Frontal cortex (tissue), 4 donors: Measurements from ENCODE around the gene CACNA2D3. TPM values are rescaled to one million over a fixed set of nuclear protein-coding genes. Genes with fewer than 3 reads are reported as not detected.
"Not testable (repeated sequence)": the region's sequence is repeated elsewhere in the genome, so short reads cannot be mapped to it uniquely, and the experiment has no call there.

ENCODE experiments used
- DNase-seq, 2 donors: peaks; one replicate each; pipeline ENCODE4 v3.0.0; 2012; ENCODE audit warnings: low spot score in 2 of 2
- FAIRE-seq: peaks from 2 replicates; lab custom pipeline; 2012; peaks lifted over from hg19 to GRCh38; lab: Jason Lieb, UNC
- total RNA-seq: library from RNA; depleted of rRNA; stranded (reverse); fragments of >200 nt; gene quantifications from one replicate; pipeline ENCODE4 v1.2.3, GENCODE V29; 2014
- donor health status: control.
- donor health status: control.
- donor health status: control.

The CACNA2D3 gene
- total RNA-seq, 1 donor from 2014 or later, result 30.6 TPM

- DNase-seq, result no peak
- no peak for FAIRE-seq
These were observed 458.1 kb downstream of the CACNA2D3 start for GRCh38 chr3:54580453-54580852.

- DNase-seq (no peak), FAIRE-seq (no peak)
These were observed 460.1 kb downstream of the CACNA2D3 start for GRCh38 chr3:54582424-54582823.

GRCh38 chr3:54591157-54591556 is 468.8 kb downstream of the CACNA2D3 start:
- no peak for DNase-seq

GRCh38 chr3:54593653-54594052 is 471.3 kb downstream of the CACNA2D3 start:
- no peak for DNase-seq
- FAIRE-seq, result no peak

More at GRCh38 chr3:54591157-54591556, 468.8 kb downstream of the CACNA2D3 start:
- FAIRE-seq, result no peak

- DNase-seq (no peak), FAIRE-seq (no peak)
These were observed 473.7 kb downstream of the CACNA2D3 start for GRCh38 chr3:54596087-54596486.

- DNase-seq (peak in 1 of 2 donors; percentile 28), FAIRE-seq (no peak)
These were observed 477.4 kb downstream of the CACNA2D3 start for GRCh38 chr3:54599716-54600115.

GRCh38 chr3:54600441-54601204 is 478.3 kb downstream of the CACNA2D3 start:
- no peak for FAIRE-seq
- peak in 1 of 2 donors; percentile 27 for DNase-seq

- no peak for DNase-seq
- no peak for FAIRE-seq
These were observed 482.1 kb downstream of the CACNA2D3 start for GRCh38 chr3:54604495-54604894.

- no peak for DNase-seq
- no peak for FAIRE-seq
These were observed 485.7 kb downstream of the CACNA2D3 start for GRCh38 chr3:54608041-54608440.

- no peak for FAIRE-seq
- DNase-seq, result no peak
These were observed 496.7 kb downstream of the CACNA2D3 start for GRCh38 chr3:54619053-54619452.

GRCh38 chr3:54619531-54619930 is 497.2 kb downstream of the CACNA2D3 start:
- DNase-seq (no peak), FAIRE-seq (no peak)

- DNase-seq (no peak), FAIRE-seq (no peak)
These were observed 498.8 kb downstream of the CACNA2D3 start for GRCh38 chr3:54621184-54621583.

- no peak for FAIRE-seq
- DNase-seq, result no peak
These were observed 500.3 kb downstream of the CACNA2D3 start for GRCh38 chr3:54622678-54623077.

GRCh38 chr3:54625805-54626787 is 503.7 kb downstream of the CACNA2D3 start:
- DNase-seq, result no peak
- FAIRE-seq, result no peak

- DNase-seq (no peak), FAIRE-seq (no peak)
These were observed 506.6 kb downstream of the CACNA2D3 start for GRCh38 chr3:54628888-54629441.

GRCh38 chr3:54630101-54630623 is 507.8 kb downstream of the CACNA2D3 start:
- FAIRE-seq, result no peak
- no peak for DNase-seq

- DNase-seq, FAIRE-seq: not testable (repeated sequence)
These were observed 508.6 kb downstream of the CACNA2D3 start for GRCh38 chr3:54631001-54631400.

GRCh38 chr3:54631516-54632325 is 509.4 kb downstream of the CACNA2D3 start:
- FAIRE-seq, result no peak
- no peak for DNase-seq

GRCh38 chr3:54632326-54632665 is 509.9 kb downstream of the CACNA2D3 start:
- no peak for DNase-seq
- no peak for FAIRE-seq
